HG02938 (cell line): Measurements from ENCODE around the gene IL32.
A peak's percentile ranks its signal among the peaks of the same experiment; 100 is the strongest.

Experiments used
- ATAC-seq: cut with Tn5 transposase; IDR thresholded peaks from one replicate; pipeline ENCODE4 v1.9.1; 2021; ENCODE audit warnings: mild to moderate bottlenecking, moderate library complexity; ENCODE audit not compliant: unreplicated experiment

IL32 gene, protein sequence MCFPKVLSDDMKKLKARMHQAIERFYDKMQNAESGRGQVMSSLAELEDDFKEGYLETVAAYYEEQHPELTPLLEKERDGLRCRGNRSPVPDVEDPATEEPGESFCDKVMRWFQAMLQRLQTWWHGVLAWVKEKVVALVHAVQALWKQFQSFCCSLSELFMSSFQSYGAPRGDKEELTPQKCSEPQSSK

GRCh38 chr16:3065069-3065741 is at the start of gene IL32:
TSS of gene IL32 (plus strand) at chr16:3065640. CDS start at chr16:3065812, 172 bp downstream.
- no peak for ATAC-seq

DNA sequence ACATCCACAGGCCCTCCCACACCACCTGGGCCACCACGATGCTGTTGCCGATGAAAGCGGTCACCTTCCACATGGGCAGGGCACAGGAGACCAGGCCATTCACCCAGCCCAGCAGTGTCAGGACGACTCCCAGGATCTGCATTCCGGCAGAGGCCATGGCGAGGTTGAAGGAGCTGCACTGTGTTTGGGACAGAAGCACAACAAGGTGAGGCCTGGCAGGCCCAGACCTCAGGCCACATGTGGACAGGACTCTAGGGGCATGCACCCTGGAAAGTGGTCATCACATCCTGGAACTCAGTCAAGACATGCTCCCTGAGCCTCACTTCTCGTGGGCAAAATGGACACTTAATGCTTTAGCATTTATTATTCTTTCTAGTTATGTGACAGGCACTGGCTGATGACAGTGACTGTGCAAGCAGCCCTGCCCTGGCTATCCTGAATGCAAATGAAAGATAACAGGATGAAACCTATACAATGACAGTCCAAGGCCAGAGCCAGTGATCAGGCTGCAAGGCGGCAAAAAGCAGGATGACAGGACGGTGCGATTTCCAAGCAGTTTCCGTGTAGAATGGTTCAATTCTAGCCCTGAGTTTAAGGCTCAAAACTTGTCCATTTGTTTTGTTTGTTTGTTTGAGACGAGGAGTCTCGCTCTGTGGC is 49.4 kb upstream of the IL32 start:
- no peak for ATAC-seq

GRCh38 chr16:3017344-3017743 is 48.1 kb upstream of the IL32 start:
- no peak for ATAC-seq

GRCh38 chr16:3017794-3018506 is 47.5 kb upstream of the IL32 start, which contains the start of gene CLDN6:
TSS of gene CLDN6 (minus strand) at chr16:3018183. CDS start at chr16:3016021, 2,162 bp downstream.
- ATAC-seq = no peak

DNA sequence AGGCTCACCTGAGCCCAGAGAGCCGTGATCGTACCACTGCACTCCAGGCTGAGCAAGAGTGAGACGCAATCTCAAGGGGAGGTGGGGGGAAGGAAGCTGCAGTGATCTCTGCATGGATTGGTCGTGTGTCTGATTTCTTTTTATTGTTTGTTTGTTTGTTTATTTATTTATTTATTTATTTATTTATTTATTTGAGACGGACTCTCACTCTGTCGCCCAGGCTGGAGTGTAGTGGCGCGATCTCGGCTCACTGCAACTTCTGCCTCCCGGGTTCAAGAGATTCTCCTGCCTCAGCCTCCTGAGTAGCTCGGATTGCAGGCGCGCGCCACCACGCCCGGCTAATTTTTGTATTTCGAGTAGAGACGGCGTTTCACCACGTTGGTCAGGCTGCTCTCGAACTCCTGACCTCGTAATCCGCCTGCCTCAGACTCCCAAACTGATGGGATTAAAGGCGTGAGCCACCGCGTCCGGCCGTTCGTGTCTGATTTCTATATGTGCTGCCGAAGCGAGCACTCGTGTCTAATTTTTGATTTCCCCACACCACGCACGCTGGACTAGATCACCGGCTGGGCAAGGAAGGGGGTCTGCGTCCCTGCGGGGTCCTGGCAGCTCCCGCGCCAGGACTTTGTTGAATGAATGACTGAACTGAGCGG is 45.7 kb upstream of the IL32 start:
- no peak for ATAC-seq

DNA sequence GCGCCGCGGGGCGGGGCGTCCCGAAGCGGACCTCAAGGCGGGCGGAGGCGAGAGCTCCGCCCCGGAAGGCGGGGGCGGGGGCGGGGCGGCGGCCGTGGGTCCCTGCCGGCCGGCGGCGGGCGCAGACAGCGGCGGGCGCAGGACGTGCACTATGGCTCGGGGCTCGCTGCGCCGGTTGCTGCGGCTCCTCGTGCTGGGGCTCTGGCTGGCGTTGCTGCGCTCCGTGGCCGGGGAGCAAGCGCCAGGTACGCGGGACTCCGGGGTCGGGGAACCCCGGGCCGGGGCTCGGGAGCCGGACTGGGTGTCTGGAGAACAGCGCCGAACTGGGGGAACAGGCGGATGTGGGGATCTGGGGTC is 45.2 kb upstream of the IL32 start, which contains the start of gene TNFRSF12A:
Gene TNFRSF12A (plus strand): TSS at position 122 of the 357 bp plus-strand sequence. CDS start 30 bp downstream, at position 152.
- no peak for ATAC-seq

- no peak for ATAC-seq
These were observed 44.6 kb upstream of the IL32 start for GRCh38 chr16:3020604-3021448.

- no peak for ATAC-seq
These were observed 43.8 kb upstream of the IL32 start for GRCh38 chr16:3021449-3022207.

GRCh38 chr16:3022208-3022683 is 43.2 kb upstream of the IL32 start:
- ATAC-seq = no peak

DNA sequence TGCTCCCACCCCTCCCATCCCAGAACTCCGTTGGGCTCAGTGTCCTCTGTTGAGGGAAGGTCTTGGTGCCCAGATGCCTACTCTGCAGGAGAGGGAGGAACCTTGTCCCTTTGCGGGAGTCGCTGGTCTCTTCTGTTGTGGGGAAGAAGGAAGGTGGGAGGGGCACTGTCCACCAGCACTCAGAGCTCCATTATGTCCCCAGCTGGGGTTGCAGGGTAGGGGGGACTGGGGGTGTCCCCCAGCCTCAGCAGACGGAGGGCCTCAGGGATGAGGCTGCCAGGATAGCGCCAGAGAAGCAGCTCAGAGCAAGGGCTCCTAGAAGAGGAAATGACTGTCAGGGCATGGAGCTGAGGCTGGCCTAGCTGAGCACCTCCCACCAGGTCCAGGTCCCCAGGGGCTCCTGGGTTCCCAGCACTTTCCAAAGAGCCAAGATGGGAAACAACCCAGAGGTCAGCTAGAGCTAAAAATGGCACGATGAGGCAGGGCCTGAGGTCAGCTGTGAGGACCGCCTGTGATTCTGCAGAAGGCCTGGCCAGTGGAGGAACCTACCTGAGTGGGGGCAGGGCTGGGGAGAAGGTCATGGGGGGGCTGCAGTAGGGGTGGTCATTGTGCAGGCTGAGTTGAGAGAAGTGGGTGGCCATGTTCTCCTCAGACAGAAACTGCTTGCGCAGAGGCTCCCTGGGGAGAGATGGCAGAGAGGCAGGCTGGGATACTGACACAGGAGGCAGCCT is 42.6 kb upstream of the IL32 start:
- no peak for ATAC-seq

GRCh38 chr16:3023415-3023668 is 42.1 kb upstream of the IL32 start:
- ATAC-seq = no peak

DNA sequence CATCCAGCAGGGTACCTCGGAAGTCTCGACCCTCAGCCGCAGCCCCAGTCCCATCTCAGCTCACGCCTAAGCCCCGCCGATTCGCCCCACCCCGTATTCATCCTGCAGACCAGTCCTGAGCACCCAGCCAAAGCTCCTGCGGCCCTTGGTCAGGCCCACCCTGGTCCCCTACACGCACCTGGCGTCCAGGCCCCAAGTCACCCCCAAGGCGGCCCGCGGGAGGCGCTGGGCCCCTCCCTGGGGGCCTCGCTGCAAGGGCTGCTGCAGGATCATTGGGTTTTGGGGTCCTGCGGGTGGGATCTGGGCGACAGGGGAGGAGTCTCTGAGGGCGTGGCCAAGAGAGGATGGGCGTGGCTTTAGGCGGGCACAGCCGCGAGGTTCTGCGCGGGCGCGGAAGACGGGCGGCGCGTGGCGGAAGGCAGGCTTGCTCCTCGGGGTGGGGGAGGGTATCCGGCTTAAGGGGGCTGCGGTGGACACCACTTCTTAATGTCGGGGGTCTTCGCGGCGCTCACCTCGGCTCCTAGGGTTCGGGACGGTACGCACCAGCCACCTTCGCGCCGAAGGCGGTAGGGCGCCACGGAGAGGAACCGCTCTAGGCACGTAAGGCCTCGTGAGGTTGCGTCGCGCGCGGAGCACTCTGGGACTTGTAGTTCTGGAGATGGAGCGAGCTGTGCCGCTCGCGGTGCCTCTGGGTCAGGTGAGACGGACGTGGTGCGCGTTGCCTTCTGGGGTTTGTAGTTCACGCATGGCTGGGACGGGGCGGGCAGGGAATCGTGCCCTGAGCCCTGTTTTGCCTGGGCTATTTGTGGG is 41.6 kb upstream of the IL32 start, which contains the start of the genes HCFC1R1 and THOC6:
Gene HCFC1R1 (minus strand): TSS at position 274 of the 810 bp plus-strand sequence. CDS start 1 bp downstream, at position 273.
Gene THOC6 (plus strand): TSS at position 367 of the 810 bp plus-strand sequence. CDS start 292 bp downstream, at position 659.
- ATAC-seq = peak; percentile 56

- ATAC-seq = no peak
These were observed 40.1 kb upstream of the IL32 start for GRCh38 chr16:3025032-3026002.

DNA sequence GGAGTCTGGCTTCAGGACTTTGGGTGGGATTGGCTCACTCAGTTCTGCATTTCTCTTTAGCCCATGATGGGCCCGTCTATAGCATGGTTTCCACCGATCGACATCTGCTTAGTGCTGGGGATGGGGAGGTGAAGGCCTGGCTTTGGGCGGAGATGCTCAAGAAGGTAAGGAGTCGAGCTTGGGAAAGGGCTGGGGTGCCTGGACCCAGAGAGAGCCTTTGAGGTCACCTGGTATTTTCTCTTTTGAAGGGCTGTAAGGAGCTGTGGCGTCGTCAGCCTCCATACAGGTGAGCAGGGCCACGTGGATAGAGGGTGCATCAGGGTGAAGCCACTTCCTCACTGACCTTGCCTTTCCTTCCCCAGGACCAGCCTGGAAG is 39.4 kb upstream of the IL32 start:
- ATAC-seq = no peak

DNA sequence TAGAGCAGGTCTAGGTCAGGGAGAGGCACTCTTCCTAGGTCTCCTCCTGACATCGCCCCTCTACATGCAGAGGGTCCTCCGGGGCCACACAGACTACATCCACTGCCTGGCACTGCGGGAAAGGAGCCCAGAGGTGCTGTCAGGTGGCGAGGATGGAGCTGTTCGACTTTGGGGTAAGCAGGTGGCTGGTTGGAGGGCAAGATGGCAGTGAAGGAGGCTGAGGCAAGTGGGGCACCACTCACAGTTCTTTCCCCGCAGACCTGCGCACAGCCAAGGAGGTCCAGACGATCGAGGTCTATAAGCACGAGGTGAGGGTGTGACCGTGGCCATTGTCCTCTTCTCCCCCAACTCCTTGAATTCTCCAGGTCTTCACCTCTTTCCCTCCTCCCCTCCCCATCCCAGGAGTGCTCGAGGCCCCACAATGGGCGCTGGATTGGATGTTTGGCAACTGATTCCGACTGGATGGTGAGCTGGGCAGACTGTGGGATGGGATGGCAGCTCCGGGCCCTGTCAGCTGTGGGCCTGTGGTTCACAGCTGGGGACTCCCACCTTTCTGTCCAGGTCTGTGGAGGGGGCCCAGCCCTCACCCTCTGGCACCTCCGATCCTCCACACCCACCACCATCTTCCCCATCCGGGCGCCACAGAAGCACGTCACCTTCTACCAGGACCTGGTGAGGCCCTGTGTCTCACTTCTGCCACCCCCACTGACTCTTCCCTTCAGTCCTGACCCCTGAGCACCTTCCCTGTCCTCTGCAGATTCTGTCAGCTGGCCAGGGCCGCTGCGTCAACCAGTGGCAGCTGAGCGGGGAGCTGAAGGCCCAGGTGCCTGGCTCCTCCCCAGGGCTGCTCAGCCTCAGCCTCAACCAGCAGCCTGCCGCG is 38.6 kb upstream of the IL32 start:
- ATAC-seq = no peak

DNA sequence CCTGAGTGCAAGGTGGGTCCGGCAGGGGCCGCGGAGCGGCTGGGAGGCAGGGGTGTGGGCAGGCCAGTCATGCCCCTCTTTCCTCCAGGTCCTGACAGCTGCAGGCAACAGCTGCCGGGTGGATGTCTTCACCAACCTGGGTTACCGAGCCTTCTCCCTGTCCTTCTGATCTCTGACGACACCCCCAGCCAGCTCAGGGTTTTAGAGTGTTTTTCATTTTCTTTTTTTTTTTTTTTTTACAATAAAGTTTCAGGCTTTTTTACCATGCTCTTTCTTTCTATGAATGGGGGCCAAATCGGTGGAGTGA is 38.0 kb upstream of the IL32 start:
- ATAC-seq = no peak
